Mesothelial cell of epicardium (in vitro differentiated cells): ENCODE measurements around the gene FOXP1. TPM values are rescaled to one million over a fixed set of nuclear protein-coding genes. Genes with fewer than 3 reads are reported as not detected.

Source experiments
- DNase-seq, 2 experiments: peaks; one replicate each; pipeline ENCODE4 v3.0.0; 2021; ENCODE audit warnings: low spot score in 2 of 2; ENCODE audit not compliant: unreplicated experiment in 2 of 2
- H3K27ac Mint-ChIP-seq: 2 replicates; pipeline ENCODE4 v1.8.0; 2021; ENCODE audit warnings: mixed read lengths
- H3K27me3 Mint-ChIP-seq: 2 replicates; pipeline ENCODE4 v1.8.0; 2021; ENCODE audit warnings: low read depth, mixed read lengths
- H3K36me3 Mint-ChIP-seq: 2 replicates; pipeline ENCODE4 v1.8.0; 2021; ENCODE audit warnings: mixed read lengths
- H3K4me1 Mint-ChIP-seq: 2 replicates; pipeline ENCODE4 v1.8.0; 2021; ENCODE audit warnings: mixed read lengths
- H3K4me3 Mint-ChIP-seq: 2 replicates; pipeline ENCODE4 v1.8.0; 2021; ENCODE audit warnings: mild to moderate bottlenecking, moderate library complexity, mixed read lengths
- H3K9me3 Mint-ChIP-seq: 2 replicates; pipeline ENCODE4 v1.8.0; 2021; ENCODE audit warnings: mixed read lengths
- CTCF ChIP-seq: fragments of 200-600 bp; sonication (generic); IDR thresholded peaks from one replicate; pipeline ENCODE4 v1.5.0; 2021; ENCODE audit warnings: antibody characterized with exemption; ENCODE audit not compliant: unreplicated experiment
- total RNA-seq: library from RNA; stranded (reverse); gene quantifications from 3 replicates; pipeline ENCODE4 v1.2.1, GENCODE V29; 2021

The FOXP1 gene
- total RNA-seq, 1 donor from 2014 or later, result 187 TPM

DNA sequence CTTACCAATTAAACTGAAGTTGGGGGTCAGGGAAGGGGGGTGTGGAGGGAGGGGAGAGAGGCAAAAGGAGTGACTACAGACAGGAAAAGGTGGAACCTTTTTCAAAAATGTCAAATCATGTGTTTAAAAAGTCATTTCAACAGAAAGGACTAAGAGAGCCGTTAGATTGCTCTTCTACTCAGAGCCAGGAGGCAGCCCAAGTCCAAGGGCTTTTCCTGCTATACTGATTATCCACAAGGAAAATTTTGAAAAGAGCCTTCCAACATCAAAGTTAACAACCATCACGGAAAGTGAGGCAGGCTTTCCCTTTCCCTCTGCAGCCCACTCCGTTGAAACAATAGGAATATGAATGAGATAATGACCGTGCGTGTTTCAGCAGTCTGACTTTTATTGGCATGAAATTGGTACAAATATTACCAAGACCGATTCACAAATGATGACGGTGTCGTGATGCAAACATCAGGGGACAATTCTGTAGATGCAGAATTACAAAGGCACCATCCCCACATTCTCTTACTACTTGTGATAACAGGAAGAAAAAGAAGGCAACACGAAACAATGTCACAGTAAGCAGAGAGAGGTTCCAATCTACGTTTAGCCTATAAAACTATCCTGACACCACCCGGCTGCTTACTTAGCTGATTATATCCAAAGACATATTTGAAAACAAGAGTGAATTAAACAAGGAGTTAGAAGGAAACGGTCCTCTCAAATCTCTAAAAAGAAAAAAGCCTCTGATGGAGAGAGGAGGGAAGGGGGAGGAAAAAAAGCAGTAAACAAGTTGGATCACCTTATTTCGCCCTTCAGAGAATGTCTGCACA, 453.7 kb downstream of the FOXP1 start:
- no peak for TF ChIP-seq CTCF
- Mint-ChIP-seq H3K4me3 (peak overlapping the region; percentile 69), H3K4me1 (peaks cover 79% of the 10 kb centered on the region), H3K27me3 (no peaks in the 10 kb centered on the region), H3K36me3 (no peaks in the 10 kb centered on the region), H3K27ac (peak overlapping the region; percentile 98), H3K9me3 (no peaks in the 10 kb centered on the region)
- DNase-seq, result no peak

DNA sequence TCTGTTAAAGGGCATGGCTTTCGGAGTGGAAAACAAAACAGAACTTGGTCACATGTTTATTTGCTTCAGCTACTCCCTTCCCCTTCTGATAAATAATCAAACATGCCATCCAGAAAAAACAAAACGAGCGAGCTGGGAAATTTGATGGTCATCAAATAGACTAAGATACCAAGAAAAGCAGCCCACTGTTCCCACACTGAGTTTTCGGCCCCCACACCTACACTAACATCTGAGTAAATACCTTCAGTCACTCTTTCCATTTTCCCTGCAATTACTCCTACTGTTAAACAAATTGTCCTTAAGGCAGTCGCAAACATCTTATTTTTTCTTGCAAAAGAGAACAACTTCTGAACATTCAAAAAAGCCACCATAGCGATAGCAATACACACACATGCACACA, 454.6 kb downstream of the FOXP1 start:
- DNase-seq, result no peak
- Mint-ChIP-seq H3K4me3 (peak overlapping the region; percentile 69), H3K36me3 (no peaks in the 10 kb centered on the region), H3K27ac (peak overlapping the region; percentile 98), H3K4me1 (peaks cover 74% of the 10 kb centered on the region), H3K9me3 (no peaks in the 10 kb centered on the region), H3K27me3 (no peaks in the 10 kb centered on the region)
- no peak for TF ChIP-seq CTCF

- peaks cover 63% of the 10 kb centered on the region for H3K4me1 Mint-ChIP-seq
- H3K4me3 Mint-ChIP-seq, result peak overlapping the region; percentile 15
- no peaks in the 10 kb centered on the region for H3K36me3 Mint-ChIP-seq
- H3K27me3 Mint-ChIP-seq, result no peaks in the 10 kb centered on the region
- DNase-seq, result no peak
- peak overlapping the region; percentile 98 for H3K27ac Mint-ChIP-seq
- H3K9me3 Mint-ChIP-seq, result no peaks in the 10 kb centered on the region
- TF ChIP-seq CTCF, result no peak
Observed at GRCh38 chr3:71127844-71128243, 455.7 kb downstream of the FOXP1 start.

- Mint-ChIP-seq H3K4me3 (peak overlapping the region; percentile 15), H3K36me3 (no peaks in the 10 kb centered on the region), H3K27ac (peak overlapping the region; percentile 98), H3K9me3 (no peaks in the 10 kb centered on the region), H3K27me3 (no peaks in the 10 kb centered on the region), H3K4me1 (peaks cover 57% of the 10 kb centered on the region)
- DNase-seq, result no peak
- no peak for TF ChIP-seq CTCF
Observed at GRCh38 chr3:71127052-71127831, 456.3 kb downstream of the FOXP1 start.

- Mint-ChIP-seq H3K27ac (peak overlapping the region; percentile 63), H3K9me3 (no peaks in the 10 kb centered on the region), H3K4me1 (peaks cover 43% of the 10 kb centered on the region), H3K36me3 (no peaks in the 10 kb centered on the region), H3K27me3 (no peaks in the 10 kb centered on the region), H3K4me3 (no peak overlapping the region)
- DNase-seq, result no peak
- TF ChIP-seq CTCF, result no peak
Observed at GRCh38 chr3:71125738-71126137, 457.8 kb downstream of the FOXP1 start.
